HG03354 (cell line): ENCODE results near the gene TFPT.

ENCODE experiments used
- ATAC-seq: cut with Tn5 transposase; IDR thresholded peaks from one replicate; pipeline ENCODE4 v1.9.1; 2021; ENCODE audit warnings: mild to moderate bottlenecking; ENCODE audit not compliant: unreplicated experiment, poor library complexity, severe bottlenecking

TFPT gene

GRCh38 chr19:54095136-54095858, 20.2 kb downstream of the TFPT start:
- ATAC-seq = no peak

GRCh38 chr19:54094426-54095000, 20.9 kb downstream of the TFPT start:
- no peak for ATAC-seq

- no peak for ATAC-seq
Measured at GRCh38 chr19:54084410-54084809, 31.0 kb downstream of the TFPT start.

- no peak for ATAC-seq
Measured at GRCh38 chr19:54081032-54081431, 34.4 kb downstream of the TFPT start, which contains the start of gene TARM1. TARM1 (minus strand) TSS chr19:54081365; CDS start chr19:54081340, 25 bp downstream.

GRCh38 chr19:54077334-54077733, 38.1 kb downstream of the TFPT start:
- ATAC-seq = no peak

- ATAC-seq = no peak
Measured at GRCh38 chr19:54074851-54075250, 40.6 kb downstream of the TFPT start.

GRCh38 chr19:54073829-54074228, 41.6 kb downstream of the TFPT start:
- ATAC-seq = no peak

GRCh38 chr19:54069470-54069869, 46.0 kb downstream of the TFPT start:
- no peak for ATAC-seq

GRCh38 chr19:54063350-54064116, 51.9 kb downstream of the TFPT start, which contains the start of gene VSTM1:
VSTM1 (minus strand) TSS chr19:54063897; CDS start chr19:54063777, 120 bp downstream.
- ATAC-seq = no peak

- no peak for ATAC-seq
Measured at GRCh38 chr19:54062643-54063042, 52.8 kb downstream of the TFPT start.
